ENCODE data around the gene SLC17A1.
"Not testable (repeated sequence)": the region's sequence is repeated elsewhere in the genome, so short reads cannot be mapped to it uniquely, and the experiment has no call there.

SLC17A1 gene

DNA sequence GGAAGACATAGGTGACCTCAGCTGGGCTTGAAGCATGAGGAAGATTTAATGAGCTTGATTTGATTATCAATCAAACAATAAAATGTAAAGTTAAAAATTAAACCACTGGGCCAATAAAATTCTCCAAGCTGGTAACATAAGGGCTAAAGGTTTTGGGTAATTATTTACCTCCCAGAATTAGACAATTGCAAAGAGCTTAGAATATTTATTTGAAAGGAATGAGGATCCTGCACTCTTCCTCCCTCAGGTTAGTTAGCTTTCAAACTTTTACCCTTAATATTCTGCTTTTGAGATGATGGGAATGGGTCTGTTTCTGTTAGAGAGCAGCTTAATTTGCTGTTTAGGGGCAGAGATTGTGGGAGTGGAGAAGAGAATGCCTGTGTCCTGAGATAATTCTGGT lies 77.3 kb downstream of the SLC17A1 start, which contains the start of gene SLC17A4:
Gene SLC17A4 (plus strand): TSS at position 208 of the 400 bp plus-strand sequence. CDS start 7,221 bp downstream, outside the sequence.
- DNase-seq: no peak

DNA sequence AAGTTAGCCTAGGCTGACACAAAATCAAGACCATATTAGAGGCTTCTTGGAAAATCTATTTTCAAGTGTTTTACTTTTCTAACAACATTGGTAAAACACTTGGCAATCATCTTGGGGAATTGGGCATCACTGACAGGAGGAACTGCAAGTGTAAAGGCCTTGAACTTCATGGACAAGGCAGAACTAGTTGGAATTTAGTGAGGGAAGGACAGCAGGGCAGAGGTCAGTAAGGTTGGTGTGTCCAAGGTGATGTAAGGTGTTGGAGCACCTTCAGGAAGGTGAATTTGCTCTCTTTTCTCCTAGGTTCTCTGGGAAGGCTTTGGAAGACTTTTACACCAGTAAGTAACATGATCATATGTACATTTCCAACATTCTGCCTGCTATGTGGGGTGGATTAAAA lies 78.8 kb downstream of the SLC17A1 start:
- DNase-seq: no peak

DNA sequence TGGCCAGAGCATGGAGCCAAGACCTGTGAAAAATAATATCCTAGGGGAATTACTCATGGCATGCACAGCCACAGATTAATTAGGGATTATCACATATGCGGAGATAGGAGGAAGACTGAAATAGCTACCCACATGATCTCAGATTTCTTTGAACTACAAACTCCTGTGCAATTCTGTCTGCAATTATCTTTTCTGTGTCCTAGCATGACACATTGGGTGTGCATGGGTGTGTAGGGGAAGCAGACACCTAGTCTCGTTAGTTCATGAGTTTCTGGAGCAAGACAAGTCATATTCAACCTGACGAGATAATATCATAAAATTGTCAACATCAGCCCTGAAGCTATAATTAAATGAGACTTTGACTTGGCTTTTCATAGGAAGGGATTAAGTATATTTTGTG lies 80.9 kb downstream of the SLC17A1 start:
- DNase-seq: no peak

DNA sequence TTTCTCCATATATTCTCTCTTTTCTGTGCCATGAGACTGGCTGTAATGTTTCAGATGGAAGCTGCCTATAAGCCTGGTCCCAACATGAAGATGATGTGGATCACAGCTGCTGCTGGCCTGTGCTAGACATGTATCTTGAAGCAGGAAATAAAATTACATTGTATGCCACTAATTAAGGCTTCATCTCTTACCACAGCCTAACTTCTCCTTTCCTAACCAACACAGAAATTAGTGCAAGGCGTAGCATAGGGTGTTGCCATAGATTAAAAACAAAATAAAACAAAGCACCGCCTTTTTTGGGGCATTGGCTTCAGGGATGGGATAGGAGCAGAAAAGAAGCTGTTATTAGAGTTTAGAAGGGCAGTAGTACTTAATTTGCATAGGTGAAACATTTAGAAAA lies 82.0 kb downstream of the SLC17A1 start:
- DNase-seq: peak; percentile 2

DNA sequence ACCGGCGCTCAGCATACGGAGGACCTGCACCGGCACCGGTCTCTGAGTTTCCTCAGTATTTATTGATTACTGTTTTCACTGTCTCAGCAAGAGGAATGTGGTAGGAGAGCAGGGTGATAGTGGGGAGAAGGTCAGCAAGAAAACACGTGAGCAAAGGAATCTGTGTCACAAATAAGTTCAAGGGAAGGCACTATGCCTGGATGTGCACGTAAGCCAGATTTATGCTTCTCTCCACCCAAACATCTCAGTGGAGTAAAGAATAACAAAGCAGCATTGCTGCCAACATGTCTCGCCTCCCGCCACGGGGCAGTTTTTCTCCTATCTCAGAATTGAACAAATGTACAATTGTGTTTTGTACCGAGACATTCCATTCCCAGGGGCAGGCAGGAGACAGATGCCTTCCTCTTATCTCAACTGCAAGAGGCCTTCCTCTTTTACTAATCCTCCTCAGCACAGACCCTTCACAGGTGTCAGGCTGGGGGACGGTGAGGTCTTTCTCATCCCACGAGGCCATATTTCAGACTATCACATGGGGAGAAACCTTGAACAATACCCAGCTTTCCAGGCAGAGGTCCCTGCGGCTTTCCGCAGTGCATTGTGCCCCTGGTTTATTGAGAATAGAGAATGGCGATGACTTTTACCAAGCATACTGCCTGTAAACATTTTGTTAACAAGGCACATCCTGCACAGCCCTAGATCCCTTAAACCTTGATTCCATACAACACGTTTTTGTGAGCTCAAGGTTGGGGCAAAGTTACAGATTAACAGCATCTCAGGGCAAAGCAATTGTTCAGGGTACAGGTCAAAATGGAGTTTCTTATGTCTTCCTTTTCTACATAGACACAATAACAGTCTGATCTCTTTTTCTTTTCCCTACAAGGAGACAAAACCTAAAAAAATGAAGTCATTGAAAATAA lies 83.0 kb downstream of the SLC17A1 start:
- not testable (repeated sequence) for DNase-seq

DNA sequence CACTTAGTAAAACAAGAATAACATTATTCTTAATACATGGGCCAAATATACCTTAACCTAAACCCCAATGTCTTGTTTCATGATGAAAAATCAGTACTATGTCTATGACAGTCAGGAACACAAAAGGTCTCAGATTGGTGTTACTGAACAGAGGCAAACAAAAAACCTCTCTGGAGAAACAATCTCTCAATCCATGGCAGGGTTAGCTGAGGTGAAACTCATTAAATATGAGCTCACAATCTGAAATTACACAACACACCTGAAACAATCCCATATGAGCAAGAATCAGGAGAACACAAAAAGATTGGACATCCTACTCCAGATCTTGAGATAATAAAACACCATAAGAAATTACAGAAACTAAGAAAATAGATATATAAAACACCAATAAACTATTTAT lies 83.8 kb downstream of the SLC17A1 start:
- DNase-seq: no peak

DNA sequence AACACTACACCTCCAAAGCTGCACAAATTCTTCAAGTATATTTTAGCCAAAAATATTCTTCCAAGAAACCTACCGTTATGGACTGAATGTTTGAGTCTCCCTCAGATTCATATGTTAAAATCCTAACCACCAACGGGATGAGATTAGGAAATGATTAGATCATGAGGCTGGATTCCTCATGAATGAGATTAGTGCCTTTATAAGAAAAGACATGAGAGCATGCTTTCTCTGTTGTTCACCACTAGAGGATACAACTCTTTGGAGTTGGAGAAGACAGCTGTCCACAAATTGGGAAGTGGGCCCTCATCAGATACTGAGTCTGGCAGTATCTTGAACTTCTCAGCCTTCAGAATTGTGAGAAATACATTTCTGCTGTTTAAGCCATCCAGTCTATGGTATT lies 84.4 kb downstream of the SLC17A1 start:
- DNase-seq: no peak

DNA sequence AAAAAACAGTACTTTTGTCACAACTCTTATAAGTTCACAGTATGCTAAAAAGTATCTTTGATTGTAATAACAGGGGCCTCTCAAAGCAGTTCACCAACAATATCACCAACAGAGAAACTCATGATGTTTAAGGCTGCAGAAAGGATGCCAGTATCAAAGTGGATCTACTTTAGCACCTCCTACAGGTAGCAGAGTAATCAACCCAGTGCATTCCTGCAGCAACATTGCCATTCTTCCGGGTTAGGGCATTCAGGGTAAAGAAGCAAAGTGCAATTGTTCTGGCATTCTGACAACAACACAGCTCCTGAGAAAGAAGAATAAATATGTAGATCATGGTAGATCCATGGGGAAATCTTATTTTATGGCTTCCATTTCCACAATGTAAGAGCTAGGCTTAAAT lies 84.9 kb downstream of the SLC17A1 start:
- DNase-seq: no peak

DNA sequence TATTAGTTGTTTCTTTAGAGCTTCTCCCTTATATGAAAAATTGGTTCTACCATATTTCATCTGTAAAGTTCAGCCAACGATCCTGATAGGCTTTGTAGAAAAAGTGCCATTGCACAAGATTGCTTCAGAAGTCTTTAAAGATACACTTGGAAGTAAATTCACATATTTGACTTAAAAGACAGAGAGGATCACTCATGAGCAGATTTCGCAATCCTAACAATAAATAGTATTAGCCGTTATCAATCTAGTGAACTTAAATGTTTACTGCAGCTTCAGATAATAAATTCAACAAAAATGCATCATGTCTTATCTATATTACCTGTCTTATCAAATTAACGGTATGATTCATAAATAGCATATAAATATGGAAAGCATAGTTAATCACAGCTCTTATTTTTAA lies 86.0 kb downstream of the SLC17A1 start:
- DNase-seq: no peak

DNA sequence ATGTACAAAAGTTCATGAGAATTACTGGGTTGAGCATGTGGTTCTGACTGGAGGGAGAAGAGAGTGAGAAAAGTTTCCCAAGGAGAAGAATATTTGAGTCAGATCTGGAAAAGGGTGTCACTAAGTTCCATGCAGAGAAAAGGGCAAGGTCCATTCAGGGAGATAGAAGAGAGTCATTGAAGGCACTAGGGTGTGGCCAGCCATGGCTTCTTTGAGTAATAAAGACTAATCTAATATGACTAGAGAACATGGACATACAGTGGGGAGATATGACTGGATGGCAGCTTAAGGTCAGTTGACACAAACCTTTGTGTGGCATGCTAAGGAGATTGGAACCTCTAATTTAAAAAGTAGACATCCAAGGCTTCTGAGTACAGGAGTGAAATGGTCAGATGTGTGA lies 88.0 kb downstream of the SLC17A1 start:
- DNase-seq: no peak

DNA sequence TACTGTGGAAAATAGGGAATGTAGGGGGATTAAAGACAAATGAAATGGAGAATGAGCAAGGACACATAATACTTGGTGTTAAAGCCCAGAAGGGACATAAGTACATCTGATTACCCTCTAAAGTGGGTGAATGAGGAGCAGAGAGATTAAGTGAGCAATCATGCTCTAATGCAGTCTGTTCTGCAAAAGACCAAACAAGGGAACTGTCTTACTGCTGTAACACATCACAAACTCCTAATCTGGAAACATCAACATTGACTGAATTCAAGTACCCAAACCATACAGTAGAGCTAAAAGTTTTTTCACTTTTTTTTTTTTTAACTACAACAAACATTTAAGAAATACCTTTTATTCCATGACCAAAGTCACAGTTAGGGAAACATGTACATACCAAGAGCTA lies 96.6 kb downstream of the SLC17A1 start:
- DNase-seq: no peak

All from CD4-positive, alpha-beta T cell treated with Interleukin-10 for 1 hour (primary cell).